Measurements from ENCODE around the gene MRTFB. TPM values are rescaled to one million over a fixed set of nuclear protein-coding genes. Genes with fewer than 3 reads are reported as not detected.

Gene MRTFB
- total RNA-seq, 4 donors from 2014 or later = 31.9 to 128 (median 56.4) TPM

- no peak for TF ChIP-seq POLR2A (IDR thresholded peaks at IDR 0.05)
- TF ChIP-seq CTCF (IDR thresholded peaks at IDR 0.05) = no peak
- DNase-seq (ENCODE audit: low spot score in 2 of 2) = no peak
- H3K4me3 ChIP-seq (ENCODE audit: low read depth, poor library complexity, severe bottlenecking) = no peak overlapping the region
- WGBS, 2 donors = 95% methylated on average over 8 of the region's 8 CpGs
- intact Hi-C loops (cut with DNase I; ENCODE audit: low total_unique reads) = no loop called here
Observed at GRCh38 chr16:14263769-14264168, 192.7 kb downstream of the MRTFB start.

GRCh38 chr16:14264327-14264943 is 193.3 kb downstream of the MRTFB start:
- intact Hi-C loops (cut with DNase I; ENCODE audit: low total_unique reads) = no loop called here
- DNase-seq (ENCODE audit: low spot score in 2 of 2) = no peak
- no peak overlapping the region for H3K4me3 ChIP-seq (ENCODE audit: low read depth, poor library complexity, severe bottlenecking)
- 90 to 94% methylated on average over 3 of the region's 3 CpGs for WGBS, 2 donors
- TF ChIP-seq CTCF (IDR thresholded peaks at IDR 0.05) (no peak), POLR2A (IDR thresholded peaks at IDR 0.05) (no peak)

- no peak overlapping the region for H3K4me3 ChIP-seq (ENCODE audit: low read depth, poor library complexity, severe bottlenecking)
- intact Hi-C loops (cut with DNase I; ENCODE audit: low total_unique reads) = no loop called here
- TF ChIP-seq POLR2A (IDR thresholded peaks at IDR 0.05) (no peak), CTCF (IDR thresholded peaks at IDR 0.05) (no peak)
- WGBS, 2 donors = 97% methylated on average over 7 of the region's 7 CpGs
- no peak for DNase-seq (ENCODE audit: low spot score in 2 of 2)
Observed at GRCh38 chr16:14268073-14268472, 197.0 kb downstream of the MRTFB start.

GRCh38 chr16:14275934-14276333 is 204.8 kb downstream of the MRTFB start:
- intact Hi-C loops (cut with DNase I; ENCODE audit: low total_unique reads) = no loop called here
- TF ChIP-seq CTCF (IDR thresholded peaks at IDR 0.05) = no peak
- TF ChIP-seq POLR2A (IDR thresholded peaks at IDR 0.05) = no peak
- 94 to 97% methylated on average over 3 of the region's 3 CpGs for WGBS, 2 donors
- DNase-seq (ENCODE audit: low spot score in 2 of 2) = no peak
- H3K4me3 ChIP-seq (ENCODE audit: low read depth, poor library complexity, severe bottlenecking) = no peak overlapping the region

- no peak for DNase-seq (ENCODE audit: low spot score in 2 of 2)
- no peak overlapping the region for H3K4me3 ChIP-seq (ENCODE audit: low read depth, poor library complexity, severe bottlenecking)
- intact Hi-C loops (cut with DNase I; ENCODE audit: low total_unique reads) = no loop called here
- no peak for TF ChIP-seq CTCF (IDR thresholded peaks at IDR 0.05)
- TF ChIP-seq POLR2A (IDR thresholded peaks at IDR 0.05) = no peak
- 60 to 68% methylated on average over 2 of the region's 2 CpGs for WGBS, 2 donors
Observed at GRCh38 chr16:14278749-14279148, 207.6 kb downstream of the MRTFB start.

GRCh38 chr16:14280541-14280940 is 209.4 kb downstream of the MRTFB start:
- WGBS, 2 donors = 74 to 77% methylated on average over 2 of the region's 2 CpGs
- no peak overlapping the region for H3K4me3 ChIP-seq (ENCODE audit: low read depth, poor library complexity, severe bottlenecking)
- DNase-seq (ENCODE audit: low spot score in 2 of 2) = no peak
- no peak for TF ChIP-seq POLR2A (IDR thresholded peaks at IDR 0.05)
- no peak for TF ChIP-seq CTCF (IDR thresholded peaks at IDR 0.05)
- intact Hi-C loops (cut with DNase I; ENCODE audit: low total_unique reads) = no loop called here

All from lower leg skin (tissue), 4 donors.